HepG2 (cell line): Measurements from ENCODE around the gene TAGLN. TPM values are rescaled to one million over a fixed set of nuclear protein-coding genes. Genes with fewer than 3 reads are reported as not detected.

Source experiments
- ATAC-seq: fragments of 200-7000 bp; cut with Tn5 transposase; 3 replicates; pipeline ENCODE4 v1.9.1; 2020; ENCODE audit warnings: mild to moderate bottlenecking, moderate library complexity
- BruUV-seq: library from RNA; stranded (reverse); fragments of 400-500 nt; replicated peaks from 2 replicates; lab custom pipeline; 2021; lab: Mats Ljungman, UMichigan
- CTCF ChIA-PET: fragments of 300-600 bp; formaldehyde crosslinking; extraction: SDS; loops from one replicate; lab custom pipeline; 2021; ENCODE audit warnings: low total read pairs, inconsistent platforms, low intra/inter-chr PET ratio; lab: Yijun Ruan, JAX
- POLR2A ChIA-PET: fragments of 350-600 bp; sonication (Branson Sonifier 250); formaldehyde crosslinking; loops from one replicate; lab custom pipeline; 2020; ENCODE audit warnings: antibody characterized with exemption, inconsistent platforms; lab: Yijun Ruan, JAX
- DNase-seq: peaks from one replicate; pipeline ENCODE4 v3.0.0-alpha.2; 2015; ENCODE audit warnings: low spot score
- FAIRE-seq: peaks from 3 replicates; lab custom pipeline; 2011; peaks lifted over from hg19 to GRCh38; lab: Jason Lieb, UNC
- H2AFZ ChIP-seq: one replicate; pipeline ENCODE4 v1.6.1; 2011; ENCODE audit warnings: low read length, inconsistent platforms
- H3K27ac ChIP-seq: fragments of 300-600 bp; 3 replicates; pipeline ENCODE4 v1.8.0; 2011; ENCODE audit warnings: mixed run types, mild to moderate bottlenecking, mixed read lengths, low read length, inconsistent platforms; ENCODE audit not compliant: insufficient read depth; ENCODE audit errors: extremely low read length
- H3K27me3 ChIP-seq, 2 experiments: fragments of 200-600 bp in 1 of 2; 2 replicates in 1 of 2; 3 replicates in 1 of 2; pipeline versions ENCODE4 v1.6.0 to v1.8.0; 2011; ENCODE audit warnings: low read length in 2 of 2, mild to moderate bottlenecking in 2 of 2, moderate library complexity in 2 of 2, inconsistent platforms in 1 of 2; ENCODE audit not compliant: insufficient read depth in 2 of 2, control insufficient read depth in 1 of 2
- H3K36me3 ChIP-seq, 2 experiments: fragments of 200-600 bp in 1 of 2; replicated peaks in 1 of 2; 2 replicates in 1 of 2; 3 replicates in 1 of 2; pipeline versions ENCODE4 v1.5.1 to v1.8.0; 2011; ENCODE audit warnings: low read length in 2 of 2, inconsistent platforms in 1 of 2; ENCODE audit not compliant: insufficient read depth in 2 of 2, control insufficient read depth in 1 of 2
- H3K4me1 ChIP-seq: 2 replicates; pipeline ENCODE4 v1.5.1; 2012; ENCODE audit warnings: low read length, inconsistent platforms; ENCODE audit not compliant: insufficient read depth
- H3K4me2 ChIP-seq: 2 replicates; pipeline ENCODE4 v1.6.0; 2011; ENCODE audit warnings: low read depth, low read length, inconsistent platforms
- H3K4me3 ChIP-seq, 3 experiments: fragments of 200-600 bp in 1 of 3; sonication (generic), shearing (Covaris generic) in 1 of 3; replicated peaks in 1 of 3; 2 replicates each; pipeline ENCODE4 v1.5.1; 2011 to 2016; ENCODE audit warnings: low read length in 3 of 3, inconsistent platforms in 2 of 3, low read depth in 2 of 3, mild to moderate bottlenecking in 2 of 3, control low read depth in 1 of 3, mixed read lengths in 1 of 3; ENCODE audit not compliant: insufficient read depth in 1 of 3
- H3K79me2 ChIP-seq: one replicate; pipeline ENCODE4 v1.6.1; 2011; ENCODE audit warnings: low read length, inconsistent platforms; ENCODE audit not compliant: insufficient read depth
- H3K9ac ChIP-seq: 2 replicates; pipeline ENCODE4 v1.6.0; 2011; ENCODE audit warnings: mild to moderate bottlenecking, low read depth, low read length, inconsistent platforms; ENCODE audit not compliant: insufficient read depth
- H3K9me3 ChIP-seq: 2 replicates; pipeline ENCODE4 v1.5.1; 2012; ENCODE audit warnings: mild to moderate bottlenecking, low read length
- H4K20me1 ChIP-seq: 2 replicates; pipeline ENCODE4 v1.6.0; 2011; ENCODE audit warnings: inconsistent platforms, mild to moderate bottlenecking, low read length, moderate library complexity; ENCODE audit not compliant: insufficient read depth
- AGO2 ChIP-seq: fragments of 200-400 bp; formaldehyde crosslinking; optimal IDR thresholded peaks from 2 replicates; pipeline ENCODE3; 2017; ENCODE audit warnings: mild to moderate bottlenecking, low read depth, low read length, moderate library complexity
- HNRNPLL ChIP-seq: fragments of 200-400 bp; formaldehyde crosslinking; IDR thresholded peaks from 2 replicates; pipeline ENCODE4 v1.6.1; 2017; ENCODE audit warnings: mild to moderate bottlenecking, low read depth, low read length; ENCODE audit not compliant: poor library complexity, severe bottlenecking
- ZNF225 ChIP-seq: sonication (generic); formaldehyde crosslinking; IDR thresholded peaks from 2 replicates; pipeline ENCODE4 v1.4.0; 2020; ENCODE audit warnings: mild to moderate bottlenecking, missing genetic modification reagents
- ZNF510 ChIP-seq: sonication (generic); formaldehyde crosslinking; IDR thresholded peaks from 2 replicates; pipeline ENCODE4 v1.4.0; 2020; ENCODE audit warnings: low read depth, mild to moderate bottlenecking, missing genetic modification reagents
- WGBS: methylation state at CpG from one replicate; pipeline ENCODE4 v1.1.6; 2017; ENCODE audit warnings: low lambda C conversion rate; 5-methylcytosine and 5-hydroxymethylcytosine counted together
- in situ Hi-C: cut with HindIII; loops from 2 replicates; pipeline ENCODE4 v1.10.0; 2017; ENCODE audit warnings: low pct_unique_long_range_greater_than_20kb; ENCODE audit not compliant: extremely low pct_ligation_motif_present
- intact Hi-C: fragments of 100-400 bp; cut with micrococcal nuclease; formaldehyde crosslinking; loops from one replicate; pipeline ENCODE4 v1.10.0; 2022; ENCODE audit not compliant: unreplicated experiment
- polyA plus RNA-seq, 8 experiments: library from polyadenylated mRNA; depleted of rRNA in 3 of 8; stranded (reverse) in 7 of 8; unstranded in 1 of 8; fragments of >200 nt; fragmentation: Illumina TruSeq in 4 of 8; extraction: Trizol in 4 of 8; gene quantifications; 2 replicates each; pipeline versions ENCODE4 v1.2.1 to v1.2.3, GENCODE V29; 2011 to 2016; ENCODE audit warnings: low read depth in 4 of 8, missing spikeins in 1 of 8, mixed read lengths in 1 of 8; ENCODE audit not compliant: insufficient read depth in 1 of 8
- total RNA-seq, 5 experiments: library from RNA; depleted of rRNA; stranded (reverse); fragments of >200 nt; fragmentation: Illumina TruSeq; extraction: Trizol; gene quantifications; 2 replicates each; pipeline ENCODE4 v1.2.3, GENCODE V29; 2016; ENCODE audit warnings: low read depth in 1 of 5
- TF ChIP-seq, protein P1 (sequence below): sonication (generic); formaldehyde crosslinking; IDR thresholded peaks from 2 replicates; pipeline ENCODE4 v1.4.0; 2020; ENCODE audit warnings: missing genetic modification reagents; ENCODE audit errors: not compliant biosample characterization

TAGLN gene
- total and polyA plus RNA-seq, 2 of the 13 experiments (the other 11 are each of a cell fraction or from before 2014, with no cell fraction given), result 12.6 to 75.4 TPM

DNA sequence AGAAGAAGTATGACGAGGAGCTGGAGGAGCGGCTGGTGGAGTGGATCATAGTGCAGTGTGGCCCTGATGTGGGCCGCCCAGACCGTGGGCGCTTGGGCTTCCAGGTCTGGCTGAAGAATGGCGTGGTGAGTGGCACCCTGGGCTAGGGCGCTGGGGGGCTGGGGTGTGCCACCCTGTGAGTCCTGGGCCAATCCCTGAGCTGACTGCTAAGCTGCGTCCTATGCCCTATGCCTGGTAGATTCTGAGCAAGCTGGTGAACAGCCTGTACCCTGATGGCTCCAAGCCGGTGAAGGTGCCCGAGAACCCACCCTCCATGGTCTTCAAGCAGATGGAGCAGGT is 3.9 kb downstream of the TAGLN start:
- Histone ChIP-seq H3K79me2 (no peaks in the 10 kb centered on the region), H3K4me3 (no peak overlapping the region), H3K27ac (no peak overlapping the region), H2AFZ (no peak overlapping the region), H4K20me1 (no peaks in the 10 kb centered on the region), H3K36me3 (peaks cover 0 to 3% of the 10 kb centered on the region in 2 experiments; a peak in 1 of 5 replicates), H3K4me1 (peaks cover 8% of the 10 kb centered on the region), H3K9ac (no peak overlapping the region), H3K4me2 (no peak overlapping the region), H3K27me3 (no peaks in the 10 kb centered on the region), H3K9me3 (no peaks in the 10 kb centered on the region)
- ATAC-seq (no peak), DNase-seq (no peak), FAIRE-seq (no peak)
- in situ Hi-C loops, result no loop called here
- 96% methylated on average over 7 of the region's 10 CpGs for WGBS
- TF ChIP-seq AGO2, result peak; percentile 63
- TF ChIP-seq, protein P1, sequence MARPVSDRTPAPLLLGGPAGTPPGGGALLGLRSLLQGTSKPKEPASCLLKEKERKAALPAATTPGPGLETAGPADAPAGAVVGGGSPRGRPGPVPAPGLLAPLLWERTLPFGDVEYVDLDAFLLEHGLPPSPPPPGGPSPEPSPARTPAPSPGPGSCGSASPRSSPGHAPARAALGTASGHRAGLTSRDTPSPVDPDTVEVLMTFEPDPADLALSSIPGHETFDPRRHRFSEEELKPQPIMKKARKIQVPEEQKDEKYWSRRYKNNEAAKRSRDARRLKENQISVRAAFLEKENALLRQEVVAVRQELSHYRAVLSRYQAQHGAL, result no peak
- ChIA-PET CTCF (no interaction called here), POLR2A (interaction anchor here (0.9 kb wide), 1 partner anchor 25 kb away, joined by 3 read pairs; the partner anchor contains the start of gene SIDT2)
- intact Hi-C loops, result no loop called here
- BruUV-seq, result no TSS peak

- intact Hi-C loops (loop anchor here (5.0 kb wide), 1 partner anchor 72 kb away; no protein-coding TSS in a partner anchor), in situ Hi-C loops (loop anchor here (5.0 kb wide), 1 partner anchor 72 kb away; no protein-coding TSS in a partner anchor)
- Histone ChIP-seq H3K4me2 (no peak overlapping the region), H3K9me3 (no peaks in the 10 kb centered on the region), H3K4me3 (no peak overlapping the region), H4K20me1 (no peaks in the 10 kb centered on the region), H3K79me2 (no peaks in the 10 kb centered on the region), H3K27me3 (no peaks in the 10 kb centered on the region), H2AFZ (no peak overlapping the region), H3K9ac (no peak overlapping the region), H3K27ac (no peak overlapping the region), H3K36me3 (peaks cover 0 to 3% of the 10 kb centered on the region in 2 experiments; a peak in 1 of 5 replicates), H3K4me1 (no peaks in the 10 kb centered on the region)
- no peak for DNase-seq
- POLR2A ChIA-PET, result no interaction called here
- no peak for ATAC-seq
- CTCF ChIA-PET, result no interaction called here
- BruUV-seq, result no TSS peak
- no peak for FAIRE-seq
- peak; percentile 22 for TF ChIP-seq AGO2
- TF ChIP-seq ZNF225, result no peak
- no peak for TF ChIP-seq HNRNPLL
- TF ChIP-seq ZNF510, result no peak
- 91% methylated on average over 10 of the region's 17 CpGs for WGBS
Measured at GRCh38 chr11:117204283-117205080, 5.3 kb downstream of the TAGLN start.
